LoVo (cell line): ENCODE data around the gene GPR3.
"Not testable (repeated sequence)": the region's sequence is repeated elsewhere in the genome, so short reads cannot be mapped to it uniquely, and the experiment has no call there.

Experiments used
- DNase-seq: peaks from one replicate; pipeline ENCODE4 v3.0.0-alpha.2; 2016; ENCODE audit warnings: low spot score

The GPR3 gene

DNA sequence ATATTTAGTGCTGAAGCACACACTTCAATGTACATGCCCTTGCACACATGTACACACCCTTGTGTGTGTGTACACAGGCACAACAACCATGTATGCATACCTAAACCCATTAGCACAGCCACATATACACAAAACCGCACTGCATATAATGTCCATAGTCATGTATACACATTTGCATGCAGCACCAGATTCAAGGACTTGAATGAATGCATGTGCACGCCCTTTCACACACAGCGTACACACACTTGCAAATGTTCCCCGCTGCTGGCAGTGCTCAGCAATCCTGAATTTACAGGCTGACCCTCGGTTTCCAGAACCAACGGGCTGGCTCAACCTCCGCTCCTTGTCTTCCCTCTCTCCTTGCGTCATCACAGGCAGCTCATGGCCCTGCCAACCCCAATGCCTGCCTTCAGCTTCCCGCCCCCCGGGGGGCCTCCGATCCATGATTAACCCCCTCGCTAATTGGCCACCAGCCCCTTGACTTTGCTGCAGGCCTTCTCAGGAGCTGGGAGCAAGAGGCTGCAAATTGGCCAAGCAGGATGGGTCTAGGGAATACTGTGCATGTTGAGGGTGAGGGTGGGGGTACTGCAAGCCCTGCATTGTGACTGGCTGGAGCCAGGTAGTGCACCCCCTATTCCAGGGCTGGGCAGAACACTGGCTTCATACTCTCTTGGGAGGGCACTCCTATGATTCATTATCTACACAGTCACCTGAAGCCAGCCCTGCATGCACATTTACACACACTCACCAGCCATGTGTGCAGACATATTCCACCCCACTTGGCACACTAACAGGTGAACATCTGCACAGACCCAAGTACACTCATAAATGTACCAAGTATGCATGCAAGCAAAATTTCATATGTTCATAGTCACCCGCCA, 7.9 kb downstream of the GPR3 start:
- DNase-seq, result no peak

DNA sequence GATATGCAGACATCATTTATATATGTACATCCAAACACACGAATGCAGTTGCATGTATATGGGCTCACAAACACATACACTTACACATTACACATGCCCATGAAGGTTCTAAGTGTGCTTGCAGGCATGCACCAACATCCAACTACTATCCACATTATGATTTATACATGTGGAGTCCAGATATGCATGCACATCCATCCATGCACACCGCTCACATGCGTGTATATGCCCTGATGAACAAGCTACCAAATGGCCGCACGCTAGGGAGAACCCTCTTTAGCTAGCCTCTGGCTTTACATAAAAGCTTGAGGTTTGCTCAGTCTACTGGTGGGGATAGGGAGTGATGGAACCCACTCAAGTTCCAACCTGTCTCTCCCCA, 8.5 kb downstream of the GPR3 start:
- DNase-seq, result no peak

DNA sequence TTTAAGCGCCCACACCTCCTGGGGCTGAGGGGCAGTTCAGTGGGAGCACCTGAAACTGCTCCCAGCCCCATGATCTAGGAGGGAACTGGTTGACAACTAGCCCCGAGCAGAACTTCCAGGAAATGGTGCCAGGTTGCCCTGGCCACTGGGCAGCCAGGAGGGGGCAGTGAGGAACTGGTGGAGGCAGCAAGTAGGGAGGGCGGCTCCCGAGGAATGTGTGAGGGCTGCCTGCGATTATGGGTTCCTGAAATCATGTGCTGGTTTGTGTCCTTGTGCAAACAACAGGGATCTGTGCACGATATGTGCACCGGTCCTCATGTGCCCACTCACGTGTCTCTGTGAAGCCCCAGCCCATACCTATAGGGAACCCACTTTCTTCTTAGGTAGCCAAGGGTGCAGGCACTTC, 9.9 kb downstream of the GPR3 start:
- DNase-seq, result no peak

GRCh38 chr1:27403065-27403726, 10.8 kb downstream of the GPR3 start:
- DNase-seq, result no peak

DNA sequence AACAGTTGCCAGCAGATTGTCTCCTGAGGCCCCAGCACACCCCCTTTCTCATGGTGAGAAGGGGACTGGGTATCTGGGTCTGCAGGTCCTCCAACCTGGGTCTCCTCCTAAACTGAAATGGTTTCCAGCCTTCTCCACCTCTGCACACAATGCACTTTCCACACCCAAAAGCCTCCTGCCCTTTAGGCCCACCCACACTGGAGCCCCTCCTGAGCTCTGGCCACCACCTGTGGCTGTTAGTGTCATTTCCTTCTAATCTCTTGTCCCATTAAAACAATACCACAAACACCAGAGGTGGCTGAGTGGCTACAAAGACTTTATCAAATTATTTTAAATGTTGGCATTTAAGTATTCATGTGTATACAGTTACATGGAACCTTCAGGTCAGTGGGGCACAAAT, 11.5 kb downstream of the GPR3 start:
- no peak for DNase-seq

DNA sequence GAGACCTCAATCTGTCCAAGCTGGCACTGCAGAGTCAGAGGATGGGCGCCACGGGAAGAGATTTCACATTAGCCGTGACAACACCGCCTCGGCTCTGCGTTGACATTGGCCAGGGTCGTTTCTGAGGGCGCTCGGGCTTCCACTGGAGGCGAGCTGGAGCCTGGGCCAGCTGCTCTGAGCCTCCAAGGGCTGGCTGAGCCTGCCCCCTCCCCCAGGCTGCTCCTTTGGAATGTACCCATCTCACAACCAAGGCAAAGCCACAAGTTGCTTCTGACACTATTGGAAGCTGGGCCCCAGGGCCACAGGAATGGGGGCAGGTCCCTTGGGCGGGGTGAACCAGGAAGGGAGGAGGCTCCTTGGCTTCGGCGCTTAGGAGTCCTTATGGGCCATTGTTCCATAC, 12.7 kb downstream of the GPR3 start:
- DNase-seq, result no peak

- DNase-seq, result not testable (repeated sequence)
Measured at GRCh38 chr1:27405598-27406361, 13.4 kb downstream of the GPR3 start.

GRCh38 chr1:27406362-27406680, 13.9 kb downstream of the GPR3 start:
- no peak for DNase-seq

DNA sequence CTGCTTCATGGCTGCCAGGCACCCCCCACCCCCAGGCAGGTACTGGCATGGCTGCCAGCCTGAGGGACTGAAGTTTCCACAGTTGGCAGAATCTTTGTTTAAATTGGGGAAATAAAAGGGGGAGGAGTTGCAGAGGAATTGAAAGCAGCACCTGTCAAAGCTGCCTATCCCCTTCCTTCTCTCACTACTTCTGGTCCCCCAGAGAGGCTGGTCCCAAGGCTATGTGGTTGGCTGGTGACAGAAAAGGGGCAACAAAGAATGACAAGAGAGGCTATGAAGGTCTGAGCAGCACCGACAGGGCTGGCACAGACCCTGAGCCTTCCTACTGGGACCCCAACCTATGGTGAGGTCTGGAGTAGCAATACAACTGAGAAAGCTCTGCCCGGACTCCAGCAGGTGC, 14.4 kb downstream of the GPR3 start:
- DNase-seq, result not testable (repeated sequence)

DNA sequence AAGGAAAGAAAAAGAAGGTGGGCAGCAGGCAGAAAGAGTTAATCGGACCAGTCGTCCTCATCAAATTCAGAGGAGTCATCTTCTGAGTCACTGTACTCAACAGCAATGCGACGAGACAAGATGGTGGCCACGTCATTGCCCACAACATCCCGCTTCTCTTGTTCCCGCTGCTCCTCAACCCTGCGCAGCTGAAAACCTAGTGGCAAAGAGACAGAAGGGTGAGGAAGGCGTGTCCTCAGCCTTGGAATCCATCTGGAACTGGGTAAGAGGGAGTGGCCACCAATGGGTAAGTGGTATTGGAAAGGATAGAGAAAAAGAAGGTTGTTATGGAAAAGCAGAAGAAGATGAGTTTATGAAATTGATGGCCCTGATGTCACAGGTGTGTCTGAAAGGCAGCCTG, 15.7 kb downstream of the GPR3 start:
- no peak for DNase-seq

DNA sequence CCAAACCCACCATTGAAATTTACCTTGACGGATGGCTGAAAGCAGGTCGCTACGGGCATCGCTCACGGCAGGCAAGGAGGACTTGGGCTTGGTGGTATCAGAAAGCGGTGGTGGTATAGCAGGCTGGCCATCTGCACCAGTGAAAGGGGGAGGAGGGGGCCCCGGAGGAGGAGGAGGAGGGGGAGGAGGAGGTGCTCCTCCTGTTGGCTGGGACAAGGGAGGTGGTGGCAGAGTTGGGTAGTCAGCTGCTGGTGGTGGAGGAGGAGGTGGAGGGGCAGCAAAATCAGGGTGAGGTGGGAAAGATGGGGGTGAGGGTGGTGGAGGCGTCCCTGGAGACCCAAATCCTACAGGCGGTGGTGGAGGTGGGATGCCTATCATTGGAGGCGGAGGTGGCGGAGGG, 17.2 kb downstream of the GPR3 start:
- DNase-seq, result no peak

- no peak for DNase-seq
Measured at GRCh38 chr1:27410709-27411108, 18.3 kb downstream of the GPR3 start.

DNA sequence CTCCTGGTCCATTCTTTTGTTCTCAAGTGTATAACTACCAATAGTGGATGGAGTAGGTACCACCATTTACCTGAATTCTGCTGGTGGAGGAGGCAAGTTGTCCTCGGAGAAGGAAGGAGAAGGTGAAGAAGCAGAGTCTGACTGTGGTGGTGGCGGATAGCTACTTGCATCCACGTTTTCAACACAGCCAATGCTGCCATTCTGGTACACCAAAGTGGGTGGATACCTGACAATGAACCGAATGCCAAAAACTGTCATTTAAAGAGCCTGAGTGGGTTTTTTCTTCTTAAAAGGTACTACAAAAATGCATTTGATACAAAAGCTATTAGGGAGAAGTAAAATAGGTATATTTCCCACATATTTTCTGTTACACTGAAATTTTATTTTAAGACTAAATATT, 20.1 kb downstream of the GPR3 start:
- DNase-seq, result no peak

GRCh38 chr1:27413004-27413403, 20.6 kb downstream of the GPR3 start:
- DNase-seq, result no peak

GRCh38 chr1:27414091-27414490, 21.7 kb downstream of the GPR3 start:
- DNase-seq, result no peak

- DNase-seq, result peak; percentile 20
Measured at GRCh38 chr1:27416387-27417111, 24.1 kb downstream of the GPR3 start.

GRCh38 chr1:27417713-27418112, 25.3 kb downstream of the GPR3 start:
- DNase-seq, result no peak

DNA sequence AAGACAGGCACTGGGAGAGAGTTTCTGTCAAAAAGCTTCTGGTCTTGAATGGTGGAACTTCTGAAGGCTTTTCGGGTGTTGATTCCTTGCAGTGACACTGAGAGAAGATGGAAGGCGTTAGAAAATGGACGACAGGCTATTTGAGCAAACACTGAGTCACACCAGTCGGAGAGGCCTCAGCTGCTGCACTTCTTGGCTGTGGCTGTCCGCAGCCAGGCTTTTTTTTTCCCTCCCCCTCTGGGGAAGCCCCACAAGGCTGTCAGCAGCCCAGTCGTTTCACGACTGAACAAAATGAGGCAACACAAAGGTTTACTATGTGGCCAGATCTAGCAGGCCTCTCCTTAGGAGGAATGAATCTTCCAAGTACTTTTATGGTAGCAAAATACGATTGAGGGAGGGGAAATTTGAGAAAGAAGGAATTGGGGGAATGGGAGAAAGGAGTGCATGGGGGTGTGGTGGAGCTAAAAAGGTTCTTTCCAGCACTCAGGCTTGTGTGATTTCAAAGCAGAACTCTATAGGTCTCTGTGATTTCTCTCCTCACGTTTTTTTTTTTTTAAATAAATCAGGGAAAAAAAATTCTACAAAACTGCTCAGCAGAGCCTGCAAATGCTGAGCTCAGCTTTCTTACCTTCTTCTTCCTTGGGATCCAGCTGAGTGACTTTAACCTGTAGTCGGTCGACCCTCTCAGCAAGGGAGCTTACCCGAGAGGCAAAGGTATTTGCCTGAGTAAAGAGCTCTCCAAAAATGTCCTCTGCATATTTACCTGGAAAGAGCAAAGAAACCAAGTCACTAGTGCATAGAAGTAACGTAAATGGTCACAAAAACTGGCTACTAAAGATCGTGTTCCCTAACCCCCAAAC, 26.1 kb downstream of the GPR3 start:
- no peak for DNase-seq

DNA sequence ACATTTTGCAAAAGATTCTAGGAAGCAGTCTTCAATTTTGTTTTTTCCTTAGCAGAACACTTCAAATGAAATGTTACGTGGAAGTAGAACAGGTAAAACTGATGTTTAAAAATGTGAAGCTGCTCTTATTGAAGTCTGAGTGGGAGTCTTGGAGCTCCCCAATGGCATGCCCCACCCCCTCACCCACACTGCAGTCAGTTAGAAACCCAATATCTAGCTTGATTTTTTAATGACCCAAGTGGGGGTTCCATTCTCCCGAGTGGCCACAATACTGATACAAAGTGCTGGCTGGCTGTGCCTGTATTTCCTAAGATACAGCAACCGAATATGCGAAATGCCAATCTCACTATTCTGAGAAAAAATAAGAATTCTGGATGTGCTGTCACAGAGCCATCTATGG, 31.3 kb downstream of the GPR3 start:
- DNase-seq, result no peak

DNA sequence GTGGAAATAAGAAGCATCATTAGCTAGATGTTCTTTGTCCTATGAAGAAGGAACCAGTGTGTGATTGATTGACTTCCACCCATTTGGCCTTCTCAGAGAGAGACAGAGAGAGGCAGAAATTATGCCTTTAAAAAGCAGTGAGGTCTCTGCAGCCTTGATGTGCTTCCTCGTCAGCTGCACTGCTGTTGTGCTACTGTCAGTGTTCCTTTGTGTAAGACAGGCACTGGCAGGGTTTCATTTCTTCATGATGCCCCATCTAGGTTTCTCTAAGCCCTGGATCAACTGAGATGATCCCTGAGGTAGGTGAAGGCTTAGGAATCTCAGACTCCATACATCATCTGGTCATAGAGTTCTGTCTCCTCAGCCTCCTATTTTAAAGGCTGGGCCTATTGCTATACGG, 34.9 kb downstream of the GPR3 start:
- no peak for DNase-seq

- no peak for DNase-seq
Measured at GRCh38 chr1:27427816-27428315, 35.4 kb downstream of the GPR3 start.
